NCI-H2196 treated with DMSO at 0.1 percent for 48 hours (cell line): Measurements from ENCODE around the gene MED13L.
A peak's percentile ranks its signal among the peaks of the same experiment; 100 is the strongest.
"Not testable (repeated sequence)": the region's sequence is repeated elsewhere in the genome, so short reads cannot be mapped to it uniquely, and the experiment has no call there.

Source experiments
- DNase-seq: peaks from one replicate; lab custom pipeline; 2025; ENCODE audit not compliant: unreplicated experiment; lab: John Stamatoyannopoulos, UW

MED13L gene

DNA sequence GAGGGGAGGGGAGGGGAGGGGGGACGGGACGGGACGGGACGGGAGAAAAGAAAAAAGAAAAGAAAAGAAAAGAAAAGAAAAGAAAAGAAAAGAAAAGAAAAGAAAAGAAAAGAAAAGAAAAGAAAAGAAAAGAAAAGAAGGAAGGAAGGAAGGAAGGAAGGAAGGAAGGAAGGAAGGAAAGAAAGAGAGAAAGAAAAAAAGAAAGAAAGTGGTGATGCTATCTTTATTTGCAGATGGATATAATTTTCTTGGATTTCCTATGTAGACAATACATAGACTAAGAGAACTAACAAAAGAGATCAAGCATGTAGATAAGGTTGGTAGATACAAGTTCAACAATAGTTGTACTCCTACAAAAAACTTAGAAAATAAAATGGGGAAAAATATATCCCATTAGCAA, 245.9 kb downstream of the MED13L start:
- not testable (repeated sequence) for DNase-seq

DNA sequence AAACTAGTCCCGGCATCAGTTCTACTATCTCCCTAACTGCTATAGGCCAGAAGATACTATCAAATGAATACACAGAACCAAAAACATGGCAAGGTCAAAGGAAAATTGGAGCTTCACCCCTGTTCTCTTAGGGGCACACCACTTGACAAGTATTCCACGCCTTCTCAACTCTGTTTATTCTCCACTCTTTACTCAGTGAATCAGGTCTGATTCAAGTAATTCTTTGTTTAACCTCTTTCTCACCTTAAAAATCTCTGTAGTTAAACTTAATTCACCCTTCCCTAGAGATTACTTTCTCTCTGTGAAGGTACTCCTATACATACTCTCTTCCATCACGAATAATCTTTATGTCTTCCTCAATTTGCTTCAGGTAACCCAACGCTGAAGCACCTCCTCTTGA, 248.9 kb downstream of the MED13L start:
- DNase-seq, result no peak

DNA sequence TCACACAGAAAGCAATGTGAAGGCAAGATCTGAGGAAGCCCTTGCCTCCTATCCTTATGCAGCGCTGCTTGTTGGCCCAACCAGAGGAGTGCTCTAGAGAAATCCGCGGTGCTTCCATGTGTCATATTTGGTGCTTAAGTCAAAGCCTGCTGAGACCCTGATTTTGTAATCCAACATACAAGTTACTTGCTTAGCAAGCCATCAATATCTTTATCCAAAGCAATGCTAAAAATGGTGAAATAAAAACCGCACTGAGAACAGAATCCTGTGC, 250.0 kb downstream of the MED13L start:
- DNase-seq, result no peak

DNA sequence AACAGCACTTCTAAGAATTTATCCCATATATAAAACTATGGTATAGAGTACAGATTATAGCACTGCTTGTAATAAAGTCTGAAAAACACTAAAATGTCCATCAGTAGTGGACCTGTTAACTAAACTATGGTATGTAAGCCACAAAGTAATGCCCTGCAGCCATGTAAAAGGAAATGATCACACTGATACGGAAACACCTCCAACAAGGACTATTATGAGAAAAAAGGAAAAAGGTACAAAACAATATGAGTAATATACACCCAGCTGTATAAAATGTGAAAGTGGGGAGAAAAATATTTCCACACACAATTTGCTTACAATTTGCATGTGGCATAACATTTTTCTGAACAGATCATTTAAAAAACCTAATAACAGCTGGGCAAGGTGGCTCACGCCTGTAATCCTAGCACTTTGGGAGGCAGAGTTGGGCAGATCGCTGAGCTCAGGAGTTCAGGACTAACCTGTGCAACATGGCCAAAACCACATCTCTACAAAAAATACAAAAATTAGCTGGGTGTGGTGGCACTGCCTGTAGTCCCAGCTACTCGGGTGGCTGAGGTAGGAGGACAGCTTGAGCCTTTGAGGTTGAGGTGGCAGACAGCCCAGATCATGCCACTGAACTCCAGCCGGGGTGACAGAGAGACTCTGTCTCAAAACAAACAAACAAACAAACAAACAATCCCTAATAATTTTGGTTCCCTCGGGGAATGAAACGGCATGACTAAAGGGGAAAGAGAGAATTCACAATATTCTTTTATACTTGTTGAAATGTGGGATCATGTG, 250.5 kb downstream of the MED13L start:
- no peak for DNase-seq

DNA sequence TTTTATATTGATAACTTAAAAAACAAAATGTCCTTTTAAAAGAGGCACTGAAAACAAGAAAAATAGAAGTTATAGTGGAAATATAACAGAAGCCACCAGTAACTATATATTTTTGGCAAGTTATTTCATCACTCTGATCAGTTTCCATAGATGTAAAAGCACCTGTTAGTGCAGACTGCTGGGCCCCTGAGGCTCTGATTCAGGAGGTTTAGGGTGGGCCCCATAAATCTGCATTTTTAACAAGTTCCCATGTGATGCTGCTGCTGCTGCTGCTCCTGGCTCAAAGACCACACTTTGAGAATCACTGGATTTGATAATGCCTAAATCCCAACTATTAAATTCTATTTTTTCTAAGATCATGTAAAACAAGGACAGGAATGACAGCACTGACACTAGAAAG, 251.1 kb downstream of the MED13L start:
- DNase-seq, result no peak

DNA sequence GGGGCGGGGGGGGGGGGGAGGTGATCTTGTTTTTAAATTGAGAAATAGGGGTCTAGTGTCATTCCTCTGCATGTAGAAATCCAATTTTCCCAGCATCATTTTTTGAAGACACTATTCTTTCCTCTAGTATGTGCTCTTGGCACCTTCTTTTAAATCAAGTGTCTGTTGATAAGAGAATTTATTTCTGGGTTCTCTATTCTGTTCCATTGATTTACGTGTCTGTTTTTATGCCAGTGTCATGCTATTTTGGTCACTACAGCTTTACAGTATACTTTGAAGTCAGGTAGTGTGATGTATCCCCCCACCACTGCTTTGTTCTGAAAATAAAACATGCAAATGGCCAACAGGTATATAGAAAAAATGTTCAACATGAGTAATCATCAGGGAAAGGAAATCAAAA, 252.7 kb downstream of the MED13L start:
- DNase-seq, result no peak

DNA sequence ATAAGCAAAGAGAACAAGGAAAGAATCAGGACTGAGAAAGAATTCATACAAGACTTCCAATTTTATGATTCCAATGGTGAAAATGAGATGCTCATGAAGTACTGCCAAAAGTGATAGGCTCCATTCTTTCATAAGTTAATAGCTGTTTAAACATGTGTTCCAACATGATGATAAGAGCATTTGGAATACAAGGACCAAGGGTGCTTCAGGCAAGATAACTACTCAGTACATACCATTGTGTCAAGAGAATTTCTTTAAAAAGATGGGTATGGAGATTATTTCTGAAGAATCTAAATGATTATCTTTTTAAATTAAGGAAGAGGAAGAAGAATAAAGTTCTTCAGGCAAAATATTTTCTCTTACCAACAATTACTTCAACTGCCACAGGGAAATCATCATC, 258.1 kb downstream of the MED13L start:
- DNase-seq, result no peak

DNA sequence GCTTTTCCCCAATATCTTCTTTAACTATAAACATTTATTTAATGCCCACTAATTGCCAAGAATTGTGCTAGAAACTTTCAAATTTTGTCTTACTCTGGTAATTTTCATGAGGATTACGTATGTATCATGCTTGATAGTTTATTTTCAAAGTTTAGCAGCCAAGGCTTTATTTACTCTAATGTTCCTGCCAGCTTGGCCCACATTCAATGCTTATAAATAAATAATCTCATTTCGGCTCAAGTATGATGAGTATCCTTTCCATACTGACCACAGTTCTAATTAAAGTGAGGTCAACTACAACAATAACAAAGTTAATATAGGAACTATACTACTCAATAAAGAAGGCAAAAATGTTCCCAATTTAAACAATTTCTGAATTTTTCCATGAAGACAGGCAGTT, 259.2 kb downstream of the MED13L start:
- DNase-seq, result no peak

DNA sequence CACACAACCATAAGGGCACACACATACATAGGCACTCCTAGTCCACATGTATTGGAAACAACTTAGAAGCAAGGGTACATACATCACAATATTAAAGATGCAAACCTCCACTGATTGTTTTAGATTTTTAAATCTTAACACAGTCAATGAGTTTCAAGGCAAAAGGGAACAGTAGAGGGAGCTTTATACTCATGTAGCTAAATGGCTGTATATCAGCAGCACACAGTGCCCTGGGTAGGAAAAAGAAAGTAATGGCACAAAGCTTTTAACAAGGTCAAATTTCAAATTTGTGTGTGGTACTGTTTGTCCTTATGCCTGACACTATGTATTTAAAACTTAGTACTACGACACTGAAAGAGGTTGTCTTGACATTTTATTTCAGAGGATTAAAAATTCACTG, 262.0 kb downstream of the MED13L start:
- peak; percentile 52 for DNase-seq

DNA sequence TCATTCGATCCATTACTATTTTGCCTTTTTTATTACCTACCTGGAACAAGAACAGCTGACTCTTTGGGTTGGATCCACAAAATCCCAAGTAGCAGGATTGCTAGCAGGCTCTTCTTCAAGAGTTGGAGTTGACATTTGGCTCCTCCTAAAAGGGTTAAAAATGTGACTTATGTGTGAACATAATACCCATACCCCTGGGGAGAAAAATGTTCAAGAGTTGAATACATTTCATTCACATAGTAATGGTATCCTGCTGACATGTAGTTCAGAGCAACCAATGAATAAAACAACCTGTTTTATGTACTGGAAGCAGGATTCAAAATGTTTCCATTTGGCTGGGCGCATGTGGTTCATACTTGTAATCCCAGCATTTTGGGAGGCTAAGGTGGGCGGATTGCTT, 264.7 kb downstream of the MED13L start:
- no peak for DNase-seq

DNA sequence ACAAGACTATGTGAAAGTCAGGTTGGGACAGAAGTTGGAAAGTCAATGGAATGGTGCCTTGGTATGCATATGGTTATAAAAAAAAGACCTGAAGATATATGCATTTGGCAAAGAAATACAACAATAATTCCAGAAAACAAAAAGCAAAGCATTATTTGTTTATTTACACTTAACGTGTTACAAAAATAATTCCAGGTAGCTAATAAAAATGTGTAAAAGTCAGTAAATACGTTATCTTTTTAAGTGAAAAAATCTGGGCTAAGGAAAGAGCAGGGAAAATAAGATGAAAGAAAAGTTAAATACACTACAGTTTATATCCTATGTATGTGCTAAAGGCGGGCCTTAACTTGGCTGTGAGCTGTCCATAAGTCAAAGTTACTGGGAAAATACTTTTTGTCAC, 266.3 kb downstream of the MED13L start:
- DNase-seq, result no peak

DNA sequence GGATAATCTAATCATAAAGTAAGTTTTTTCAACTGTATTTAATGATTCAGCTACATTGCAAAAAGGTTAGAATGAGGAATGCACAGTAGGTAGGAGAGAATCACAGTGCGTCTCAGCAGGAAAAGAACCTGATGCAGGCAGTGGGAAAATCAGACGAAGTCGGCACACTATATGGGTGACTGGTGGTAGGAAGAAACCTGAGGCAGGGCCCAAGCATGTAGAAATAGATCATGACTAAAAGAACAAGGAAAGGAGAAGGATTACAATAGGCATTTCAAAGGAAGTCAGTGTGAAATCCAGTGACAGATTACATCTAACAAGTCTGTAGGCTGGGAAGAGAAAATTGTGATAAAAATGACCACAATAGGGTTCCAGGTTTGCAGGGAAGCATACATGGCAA, 267.0 kb downstream of the MED13L start:
- DNase-seq, result no peak

DNA sequence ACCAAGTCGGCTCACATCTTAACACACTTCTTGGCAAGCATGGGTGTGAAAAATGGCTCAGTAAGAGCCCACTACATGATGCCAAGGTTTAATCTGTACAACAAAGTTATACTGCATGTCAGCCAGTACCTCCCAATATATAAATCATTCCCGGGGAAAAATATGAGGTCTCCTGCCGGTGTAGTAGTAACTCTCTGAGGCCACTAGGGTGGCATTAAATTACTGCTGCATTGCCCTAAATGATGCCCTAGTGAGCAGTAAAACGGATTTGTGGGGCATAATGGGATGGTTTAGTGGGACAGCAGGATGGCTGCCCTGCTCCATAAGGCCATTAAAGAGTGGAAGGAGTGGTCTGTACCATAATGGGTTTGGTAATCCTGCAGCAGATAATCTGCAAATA, 267.7 kb downstream of the MED13L start:
- DNase-seq, result no peak

DNA sequence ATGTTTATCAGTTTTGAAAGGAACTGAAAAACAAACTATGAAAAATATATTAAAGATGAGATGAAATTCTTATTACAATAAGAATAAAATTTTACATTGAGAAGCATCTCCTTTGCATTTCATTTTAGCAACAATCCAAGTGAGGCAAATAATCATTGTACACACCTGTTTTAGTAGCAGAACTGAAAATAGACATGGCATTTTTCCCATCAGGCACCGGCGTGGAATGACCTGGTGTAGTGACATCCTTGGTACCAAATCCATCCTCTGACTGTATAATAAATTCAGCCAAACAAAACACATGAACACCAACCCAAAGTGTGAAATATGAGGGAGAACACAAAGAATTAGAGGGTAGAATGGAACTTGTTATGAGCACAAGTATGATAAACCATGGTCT, 271.4 kb downstream of the MED13L start:
- DNase-seq, result no peak

DNA sequence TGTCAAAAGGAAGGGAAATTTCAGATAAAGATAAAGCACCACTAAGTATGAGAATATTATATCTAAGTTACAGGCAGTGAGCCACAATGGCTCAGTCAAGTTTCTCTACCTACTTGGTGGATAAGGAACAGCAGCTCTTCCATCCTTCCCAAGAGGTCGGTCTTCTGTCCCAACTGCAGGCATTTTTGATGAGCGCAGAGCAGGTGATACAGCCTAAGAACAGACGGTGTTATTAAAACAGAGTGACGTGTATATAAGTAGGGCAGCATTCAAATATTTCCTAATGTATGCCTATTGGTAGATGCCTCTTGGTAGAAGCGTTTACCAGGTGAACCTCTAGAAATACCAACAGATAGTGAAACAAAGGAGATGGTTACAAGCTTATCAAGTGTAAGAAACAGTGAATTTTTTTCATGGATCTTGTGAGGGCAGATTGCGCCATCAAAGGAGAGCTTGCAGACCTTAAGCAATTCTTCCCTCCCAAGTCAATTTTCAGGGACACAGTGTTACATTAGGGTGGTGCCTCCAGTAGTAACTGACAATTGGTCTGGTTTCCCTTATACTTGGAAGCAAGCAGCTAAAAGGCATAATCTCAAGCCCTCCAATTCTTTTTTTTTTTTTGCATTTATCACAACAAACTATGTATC, 274.5 kb downstream of the MED13L start:
- no peak for DNase-seq

DNA sequence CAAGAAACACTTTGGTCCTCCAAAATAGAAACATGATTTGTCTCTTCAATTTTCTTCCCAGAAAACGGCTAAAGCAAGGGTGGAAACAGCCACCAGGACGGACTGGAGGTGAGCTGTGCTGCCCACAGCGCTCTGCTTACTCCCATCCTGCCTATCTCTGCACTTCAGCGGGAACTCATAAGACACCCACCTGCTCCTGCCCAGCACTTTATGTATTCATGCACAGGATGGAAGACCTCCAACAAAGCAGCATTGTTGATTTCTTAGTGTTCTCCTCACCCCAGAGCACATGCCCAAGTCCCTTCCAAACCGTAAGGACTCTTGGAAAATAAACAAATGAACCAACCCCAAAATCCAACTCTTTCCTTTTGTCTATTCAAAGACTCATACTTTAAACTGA, 277.2 kb downstream of the MED13L start:
- no peak for DNase-seq

DNA sequence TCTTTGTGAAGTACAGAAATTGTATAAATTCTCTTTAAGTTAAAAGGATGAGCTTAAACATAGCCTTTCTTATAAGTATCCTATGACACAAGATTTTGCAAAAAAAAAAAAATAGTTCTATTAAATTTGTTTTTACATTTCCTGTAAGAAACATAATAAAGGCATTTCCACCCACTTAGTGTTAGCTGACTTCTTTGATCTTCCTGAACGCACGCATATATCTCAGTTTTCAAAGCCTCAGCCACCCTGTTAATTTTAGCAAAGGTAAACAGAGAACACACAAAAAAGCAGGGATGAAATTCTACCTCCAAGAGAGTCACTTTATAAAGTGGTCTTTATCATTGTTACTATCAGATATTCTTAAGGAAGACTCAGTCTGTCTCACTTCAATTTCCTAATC, 277.9 kb downstream of the MED13L start:
- no peak for DNase-seq

DNA sequence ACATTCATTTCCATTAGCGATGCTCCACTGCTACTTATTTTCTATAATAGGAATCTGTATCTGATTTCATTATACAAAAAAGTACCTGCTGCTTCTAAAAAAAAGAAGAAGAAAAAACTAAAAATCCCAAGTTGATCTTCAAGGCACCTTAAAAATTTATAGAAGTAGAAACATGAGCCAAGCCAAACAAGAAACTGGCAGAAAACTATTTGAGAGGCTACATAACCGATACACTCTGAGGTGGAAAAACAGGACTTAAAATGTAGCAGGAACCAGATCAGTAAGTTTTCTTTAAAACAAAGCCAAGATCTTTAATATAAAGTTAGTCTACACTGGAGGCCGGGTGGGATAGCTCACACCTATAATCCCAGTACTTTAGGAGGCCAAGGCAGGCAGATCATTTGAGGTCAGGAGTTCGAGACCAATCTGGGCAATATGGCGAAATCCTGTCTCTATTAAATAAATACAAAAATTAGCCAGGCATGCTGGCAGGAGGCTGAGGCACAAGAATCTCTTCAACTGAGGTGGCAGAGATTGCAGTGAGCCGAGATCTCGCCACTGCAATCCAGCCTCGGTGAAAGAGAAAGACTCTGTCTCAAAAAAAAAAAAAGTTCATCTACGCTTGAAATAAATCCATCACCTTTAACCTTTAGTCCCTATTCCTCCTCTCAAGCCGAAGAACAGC, 278.6 kb downstream of the MED13L start:
- DNase-seq, result no peak

DNA sequence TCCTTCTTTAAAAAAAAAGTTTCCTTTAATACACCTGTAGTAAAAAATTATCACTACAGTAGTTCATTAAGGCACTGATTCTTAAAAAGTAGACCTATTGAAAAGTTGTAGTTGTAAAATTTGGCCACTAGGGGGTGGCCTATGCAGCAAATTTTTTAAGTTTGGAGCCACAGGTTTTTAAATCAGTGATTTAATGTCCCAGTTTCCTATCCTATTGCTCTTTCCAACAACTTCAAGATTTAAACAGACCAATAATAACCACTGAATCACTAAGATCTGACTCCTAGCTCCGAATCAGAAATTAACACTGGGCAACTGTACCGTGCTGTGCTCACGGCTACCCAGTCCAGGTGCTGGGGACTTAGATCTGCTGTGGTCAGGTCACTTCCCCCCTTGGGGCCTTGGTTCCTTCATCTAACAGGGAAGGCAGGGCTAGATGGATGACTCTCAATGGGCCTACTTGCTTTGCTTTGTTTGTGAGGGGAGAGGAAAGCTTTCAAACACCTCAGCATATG, 279.3 kb downstream of the MED13L start:
- DNase-seq, result peak; percentile 28

DNA sequence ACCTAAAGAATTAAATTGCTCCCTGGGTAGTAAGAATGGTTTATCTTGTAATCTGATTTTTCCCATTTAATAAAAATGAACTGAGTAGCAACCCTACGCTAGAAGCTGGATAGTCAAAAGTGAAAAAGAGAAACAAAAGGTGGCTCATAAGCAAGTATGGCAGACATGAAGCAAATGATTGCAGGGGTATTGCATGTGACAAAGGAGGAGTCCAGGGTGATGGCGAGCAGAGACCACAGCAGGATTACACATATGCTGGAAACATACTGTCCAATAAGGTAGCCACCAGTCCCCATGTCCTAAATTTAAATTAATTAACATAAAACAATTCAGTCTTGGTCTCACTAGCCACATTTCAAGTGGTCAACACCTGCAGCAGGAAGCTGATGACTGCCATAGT, 283.8 kb downstream of the MED13L start:
- DNase-seq, result no peak

DNA sequence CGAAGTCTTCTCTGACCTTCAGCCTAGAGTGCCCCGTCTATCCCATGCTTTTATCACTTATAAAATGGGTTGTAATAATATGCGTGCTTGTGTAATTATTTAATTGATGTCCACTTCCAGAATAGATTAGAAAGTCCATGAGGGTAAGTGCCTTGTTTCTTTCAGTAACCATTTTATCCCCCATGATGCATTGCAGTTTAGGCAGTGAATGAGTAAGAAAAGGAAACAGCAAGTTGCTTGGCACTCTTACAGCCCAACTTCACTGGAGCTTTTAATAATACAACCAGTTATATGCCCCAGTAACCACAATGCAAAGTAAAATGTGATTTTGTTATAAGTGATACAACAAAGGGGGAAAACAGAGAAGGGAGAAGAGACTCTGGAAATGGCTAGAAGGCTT, 287.3 kb downstream of the MED13L start:
- no peak for DNase-seq
